ENCODE data around the gene OR8D2.

OR8D2 gene
- 0 reads per million in 2 donors for total RNA-seq

GRCh38 chr11:124320097-124320496 is at the start of gene OR8D2:
OR8D2 (minus strand) TSS chr11:124320197; CDS start chr11:124320197, 0 bp downstream.
- DNase-seq, result no peak

GRCh38 chr11:124359566-124359965 is 39.6 kb upstream of the OR8D2 start:
- no peak for DNase-seq

GRCh38 chr11:124346311-124346955 is 26.4 kb upstream of the OR8D2 start:
- DNase-seq, result no peak

GRCh38 chr11:124344346-124344745 is 24.3 kb upstream of the OR8D2 start:
- no peak for DNase-seq

- no peak for DNase-seq
Observed at GRCh38 chr11:124340142-124340447, 20.1 kb upstream of the OR8D2 start.

- no peak for DNase-seq
Observed at GRCh38 chr11:124339396-124340141, 19.6 kb upstream of the OR8D2 start.

GRCh38 chr11:124331873-124332272 is 11.9 kb upstream of the OR8D2 start:
- DNase-seq, result no peak

GRCh38 chr11:124329787-124330478 is 9.9 kb upstream of the OR8D2 start:
- DNase-seq, result no peak

GRCh38 chr11:124327775-124328174 is 7.8 kb upstream of the OR8D2 start:
- no peak for DNase-seq

- DNase-seq, result no peak
Observed at GRCh38 chr11:124322356-124322755, 2.4 kb upstream of the OR8D2 start.

- DNase-seq, result no peak
Observed at GRCh38 chr11:124315052-124315451, 4.9 kb downstream of the OR8D2 start.

- no peak for DNase-seq
Observed at GRCh38 chr11:124313849-124314248, 6.1 kb downstream of the OR8D2 start, which contains the start of gene OR8D1. OR8D1 (minus strand) TSS chr11:124313949; CDS start chr11:124310766, 3,183 bp downstream.

GRCh38 chr11:124313131-124313530 is 6.9 kb downstream of the OR8D2 start:
- no peak for DNase-seq

GRCh38 chr11:124311670-124312069 is 8.3 kb downstream of the OR8D2 start:
- no peak for DNase-seq

GRCh38 chr11:124311269-124311668 is 8.7 kb downstream of the OR8D2 start:
- DNase-seq, result no peak

GRCh38 chr11:124310721-124311120 is 9.3 kb downstream of the OR8D2 start:
- DNase-seq, result no peak

GRCh38 chr11:124307093-124307492 is 12.9 kb downstream of the OR8D2 start:
- DNase-seq, result no peak

- no peak for DNase-seq
Observed at GRCh38 chr11:124302347-124303125, 17.5 kb downstream of the OR8D2 start.

- no peak for DNase-seq
Observed at GRCh38 chr11:124301548-124301947, 18.4 kb downstream of the OR8D2 start.

GRCh38 chr11:124297921-124298320 is 22.1 kb downstream of the OR8D2 start:
- no peak for DNase-seq

- DNase-seq, result no peak
Observed at GRCh38 chr11:124296016-124296415, 24.0 kb downstream of the OR8D2 start.

- no peak for DNase-seq
Observed at GRCh38 chr11:124294687-124295086, 25.3 kb downstream of the OR8D2 start.

All from activated gamma-delta T cell (primary cell).